ENCODE data around the gene IGLL5.

The IGLL5 gene

GRCh38 chr22:22940961-22941605 lies 53.5 kb downstream of the IGLL5 start:
- no peak for DNase-seq

DNA sequence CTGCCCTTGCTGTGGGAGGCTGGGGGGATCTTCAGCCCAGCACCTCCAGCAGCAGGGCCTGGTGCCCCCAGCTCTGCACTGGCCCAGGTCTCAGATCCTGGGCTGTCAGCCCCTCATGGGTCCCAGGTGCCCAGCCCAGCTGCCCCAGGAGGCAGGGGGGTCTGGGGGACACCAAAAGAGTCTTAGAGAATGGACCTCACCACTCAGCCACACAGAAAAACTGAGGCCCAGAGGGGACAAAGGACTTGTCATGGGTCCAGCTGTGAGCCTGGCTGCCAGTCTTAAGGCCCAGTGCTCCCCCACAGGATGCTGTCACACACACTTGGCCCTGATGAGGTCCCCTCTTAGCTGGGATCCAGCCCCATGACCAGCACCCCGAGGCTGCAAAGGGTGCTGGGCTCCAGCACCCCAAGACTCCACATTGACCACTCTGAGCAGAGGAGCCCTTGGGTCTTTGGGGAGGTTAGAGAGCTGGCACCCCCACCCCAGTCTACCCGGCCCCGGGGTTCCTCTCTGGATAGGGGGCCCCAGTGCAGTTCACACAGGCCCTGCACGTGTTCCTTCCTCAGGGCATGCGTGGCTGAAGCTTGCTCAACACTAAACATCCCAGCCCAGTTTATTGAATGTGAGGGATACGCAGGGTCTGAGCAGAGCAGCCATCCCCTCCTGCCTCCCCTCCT lies 54.4 kb downstream of the IGLL5 start:
- DNase-seq, result no peak

GRCh38 chr22:22942511-22943329 lies 55.1 kb downstream of the IGLL5 start:
- peak; percentile 42 for DNase-seq

GRCh38 chr22:22943521-22944267 lies 56.1 kb downstream of the IGLL5 start:
- DNase-seq, result no peak

DNA sequence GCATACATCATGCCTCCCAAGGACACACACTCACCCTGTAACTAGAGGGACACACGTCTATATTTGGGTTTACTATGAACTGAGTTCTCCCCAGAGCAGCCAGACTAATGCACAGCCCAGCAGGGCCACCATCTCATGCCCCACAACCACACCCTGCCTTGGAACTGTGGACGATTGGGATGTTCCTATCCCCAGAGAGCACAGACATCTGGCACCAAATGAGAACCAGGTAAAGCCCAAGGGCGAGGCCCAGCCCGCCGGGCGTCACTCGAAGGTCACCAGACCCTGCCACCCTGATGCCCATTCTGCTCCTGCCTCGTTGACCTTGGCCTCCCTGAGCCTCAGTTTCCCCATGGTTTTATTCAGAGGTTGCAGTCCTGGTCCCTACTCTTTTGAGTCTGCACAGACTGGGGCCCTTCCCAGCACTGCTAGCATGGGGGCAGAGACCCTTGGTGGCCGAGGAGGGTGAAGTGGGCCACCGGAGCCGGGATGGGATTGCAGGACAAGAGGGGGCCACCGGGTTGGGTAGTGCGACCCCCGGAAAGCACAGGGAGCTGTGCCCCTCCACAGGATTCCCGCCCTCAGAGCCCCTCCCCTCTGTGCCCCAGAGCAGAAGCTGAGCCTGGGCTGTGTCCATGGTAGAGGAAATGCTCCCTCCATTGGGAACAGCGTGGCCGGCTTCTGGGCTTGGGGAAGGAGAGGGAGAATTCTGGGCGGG lies 56.8 kb downstream of the IGLL5 start:
- no peak for DNase-seq

DNA sequence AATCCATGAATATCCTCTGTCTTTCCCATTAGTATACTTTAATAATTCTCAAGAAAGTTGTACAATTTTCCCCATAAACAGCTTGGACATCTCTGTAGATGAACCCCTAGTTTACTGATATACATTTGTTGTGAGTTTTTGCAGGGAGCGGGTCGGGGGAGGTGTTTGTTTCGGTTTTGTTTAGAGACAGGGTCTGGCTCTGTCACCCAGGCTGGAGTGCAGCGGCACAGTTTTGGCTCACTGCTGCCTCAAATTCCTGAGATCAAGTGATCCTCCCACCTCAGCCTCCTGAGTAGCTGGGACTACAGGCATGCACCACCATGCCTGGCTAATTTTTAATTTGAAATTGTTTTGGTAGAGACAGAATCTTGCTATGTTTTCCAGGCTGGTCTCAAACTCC lies 57.6 kb downstream of the IGLL5 start:
- no peak for DNase-seq
